A549 treated with AZD9567 at 1 μM for 4 hours (cell line): ENCODE data around the gene PRPS1. TPM values are rescaled to one million over a fixed set of nuclear protein-coding genes. Genes with fewer than 3 reads are reported as not detected.

Experiments used
- total RNA-seq: library from RNA; stranded (reverse); fragments of 200-300 nt; extraction: Qiagen RNA extraction; gene quantifications from 5 replicates; pipeline ENCODE4 v1.2.3, GENCODE V29; 2022; ENCODE audit not compliant: insufficient read depth

Gene PRPS1
- total RNA-seq: 92.6 to 106 TPM (median 95.3 TPM) in 5 replicates

DNA sequence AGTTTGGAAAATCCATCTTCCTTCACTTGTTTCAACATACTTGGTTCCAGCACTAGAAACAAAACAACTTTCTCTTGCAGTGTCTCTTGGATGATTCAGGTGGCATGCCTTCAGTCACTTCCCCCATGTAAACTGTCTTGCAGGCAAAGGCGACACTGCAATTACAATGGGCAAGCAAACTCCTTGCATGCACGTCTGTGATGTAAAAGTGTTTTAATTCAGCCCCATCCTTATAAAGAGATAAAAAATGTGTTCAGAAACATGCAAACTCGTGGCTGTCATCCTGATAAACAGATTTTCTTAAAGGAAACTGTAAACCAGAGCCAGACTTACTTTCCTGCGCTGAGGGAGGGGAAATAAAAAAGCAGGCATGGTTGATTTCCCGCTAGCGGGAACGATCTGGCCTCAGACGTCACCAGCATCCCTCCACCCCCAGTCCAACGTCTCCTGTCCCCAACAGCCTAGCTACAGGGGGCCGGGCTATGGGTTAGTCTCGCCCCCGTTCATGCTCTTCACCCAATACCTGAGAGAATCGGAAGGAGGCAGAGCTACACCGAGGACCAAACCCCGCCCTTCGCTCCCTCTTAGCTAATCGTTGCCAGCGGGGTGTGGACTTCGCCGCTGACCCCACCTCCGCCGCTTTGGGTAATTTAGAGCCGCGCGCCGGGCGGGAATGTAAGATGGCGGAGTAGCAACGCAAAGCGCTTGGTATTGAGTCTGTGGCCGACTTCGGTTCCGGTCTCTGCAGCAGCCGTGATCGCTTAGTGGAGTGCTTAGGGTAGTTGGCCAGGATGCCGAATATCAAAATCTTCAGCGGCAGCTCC lies at the start of gene PRPS1:
PRPS1 (plus strand) TSS at position 673 of the 824 bp plus-strand sequence; CDS start at position 792, 119 bp downstream.

Other genes with a start within 250 kb of the PRPS1 start
- 0.06 to 0.11 TPM (median 0.08 TPM) in 4 of 5 replicates, not detected in the other for gene FRMPD3, start 178.9 kb upstream of the PRPS1 start, total RNA-seq
- gene TSC22D3, start 147.3 kb downstream of the PRPS1 start, total RNA-seq: 128 to 160 TPM (median 143 TPM) in 5 replicates
- not detected in 5 replicates for gene NCBP2L, start 149.2 kb downstream of the PRPS1 start, total RNA-seq
- 6.3 to 16.4 TPM (median 7.7 TPM) in 5 replicates for gene MID2, start 197.4 kb downstream of the PRPS1 start, total RNA-seq